DOHH2 (cell line): ENCODE results near the gene HTRA3.

Experiments
- H3F3A ChIP-seq: fragments of 200-600 bp; sonication (generic), shearing (Covaris generic); 2 replicates; pipeline ENCODE4 v1.6.0; 2016; ENCODE audit warnings: antibody characterized with exemption, mild to moderate bottlenecking; ENCODE audit not compliant: control insufficient read depth, insufficient read depth
- H3K27ac ChIP-seq: fragments of 200-600 bp; sonication (generic); 2 replicates; pipeline ENCODE4 v1.5.1; 2014; ENCODE audit warnings: low read depth, mild to moderate bottlenecking, low read length, moderate library complexity
- H3K27me3 ChIP-seq: fragments of 200-600 bp; sonication (generic); 2 replicates; pipeline ENCODE4 v1.6.1; 2014; ENCODE audit warnings: mild to moderate bottlenecking, low read length, mixed read lengths; ENCODE audit not compliant: control insufficient read depth
- H3K36me3 ChIP-seq: fragments of 200-600 bp; sonication (generic); 2 replicates; pipeline ENCODE4 v1.6.1; 2014; ENCODE audit warnings: mild to moderate bottlenecking, low read length, moderate library complexity, mixed read lengths; ENCODE audit not compliant: control insufficient read depth
- H3K4me1 ChIP-seq: fragments of 200-600 bp; sonication (generic); 2 replicates; pipeline ENCODE4 v1.6.1; 2014; ENCODE audit warnings: mild to moderate bottlenecking, low read length, mixed read lengths; ENCODE audit not compliant: control insufficient read depth
- H3K4me2 ChIP-seq: fragments of 200-600 bp; sonication (generic); 2 replicates; pipeline ENCODE4 v1.6.0; 2014; ENCODE audit warnings: mild to moderate bottlenecking, low read length, moderate library complexity
- H3K4me3 ChIP-seq: fragments of 200-600 bp; sonication (generic); 2 replicates; pipeline ENCODE4 v1.5.1; 2014; ENCODE audit warnings: mild to moderate bottlenecking, low read length, mixed read lengths
- H3K79me2 ChIP-seq: fragments of 200-600 bp; sonication (generic); 2 replicates; pipeline ENCODE4 v1.6.1; 2014; ENCODE audit warnings: mild to moderate bottlenecking, low read length, mixed read lengths; ENCODE audit not compliant: control insufficient read depth
- H3K9me2 ChIP-seq: fragments of 200-600 bp; sonication (generic); replicated peaks from 2 replicates; pipeline ENCODE4 v1.6.1; 2014; ENCODE audit warnings: mild to moderate bottlenecking, low read length, mixed read lengths; ENCODE audit not compliant: control insufficient read depth
- H3K9me3 ChIP-seq: fragments of 200-600 bp; sonication (generic); 2 replicates; pipeline ENCODE4 v1.6.1; 2014; ENCODE audit warnings: antibody characterized with exemption, low read length, mixed read lengths; ENCODE audit not compliant: control insufficient read depth, insufficient read depth
- H4K20me1 ChIP-seq: fragments of 200-600 bp; sonication (generic); 2 replicates; pipeline ENCODE4 v1.6.0; 2014; ENCODE audit warnings: low read depth, mild to moderate bottlenecking, antibody characterized with exemption, low read length, moderate library complexity; ENCODE audit not compliant: control insufficient read depth, insufficient read depth
- CTCF ChIP-seq: fragments of 200-600 bp; sonication (generic); IDR thresholded peaks from one replicate; pipeline ENCODE4 v1.5.1; 2014; ENCODE audit warnings: antibody characterized with exemption, mild to moderate bottlenecking, low read depth, low read length; ENCODE audit not compliant: poor library complexity, severe bottlenecking
- EZH2phosphoT487 ChIP-seq: fragments of 200-600 bp; sonication (generic); IDR thresholded peaks from 2 replicates; pipeline ENCODE4 v1.6.1; 2017; ENCODE audit warnings: borderline replicate concordance, mild to moderate bottlenecking, antibody characterized with exemption, low read length, moderate library complexity, mixed read lengths

Gene HTRA3

GRCh38 chr4:8284391-8284790 lies 14.8 kb downstream of the HTRA3 start:
- Histone ChIP-seq H3K27ac (no peak overlapping the region), H3K9me2 (no peaks in the 10 kb centered on the region), H3K9me3 (no peaks in the 10 kb centered on the region), H3K4me3 (no peak overlapping the region), H3K36me3 (no peaks in the 10 kb centered on the region), H3F3A (no peaks in the 10 kb centered on the region), H3K27me3 (no peaks in the 10 kb centered on the region), H3K79me2 (no peaks in the 10 kb centered on the region), H3K4me2 (no peak overlapping the region), H4K20me1 (no peaks in the 10 kb centered on the region), H3K4me1 (no peaks in the 10 kb centered on the region)
- no peak for TF ChIP-seq CTCF
- no peak for TF ChIP-seq EZH2phosphoT487

GRCh38 chr4:8285143-8285975 lies 15.8 kb downstream of the HTRA3 start:
- Histone ChIP-seq H3K27ac (no peak overlapping the region), H3K4me2 (no peak overlapping the region), H3K4me3 (no peak overlapping the region), H3K36me3 (no peaks in the 10 kb centered on the region), H3K27me3 (no peaks in the 10 kb centered on the region), H3K4me1 (peaks cover under 1% of the 10 kb centered on the region; the same call in 1 of the 2 replicates), H3K79me2 (no peaks in the 10 kb centered on the region), H3K9me3 (no peaks in the 10 kb centered on the region), H4K20me1 (no peaks in the 10 kb centered on the region), H3F3A (no peaks in the 10 kb centered on the region), H3K9me2 (no peaks in the 10 kb centered on the region)
- TF ChIP-seq EZH2phosphoT487 (no peak), CTCF (no peak)

- no peaks in the 10 kb centered on the region for H3K27me3 ChIP-seq
- H3K9me2 ChIP-seq = no peaks in the 10 kb centered on the region
- H3K9me3 ChIP-seq = no peaks in the 10 kb centered on the region
- H3K36me3 ChIP-seq = no peaks in the 10 kb centered on the region
- H3K4me3 ChIP-seq = no peak overlapping the region
- H3F3A ChIP-seq = no peaks in the 10 kb centered on the region
- no peak overlapping the region for H3K27ac ChIP-seq
- no peak for TF ChIP-seq CTCF
- TF ChIP-seq EZH2phosphoT487 = no peak
- no peaks in the 10 kb centered on the region for H4K20me1 ChIP-seq
- no peak overlapping the region for H3K4me2 ChIP-seq
- H3K79me2 ChIP-seq = no peaks in the 10 kb centered on the region
- peaks cover 4% of the 10 kb centered on the region; the same call in 1 of the 2 replicates for H3K4me1 ChIP-seq
Measured at GRCh38 chr4:8285976-8286718, 16.6 kb downstream of the HTRA3 start.
